GM21825 (cell line): ENCODE measurements around the gene COG5.

Source experiments
- ATAC-seq: cut with Tn5 transposase; IDR thresholded peaks from one replicate; pipeline ENCODE4 v1.9.1; 2021; ENCODE audit warnings: mild to moderate bottlenecking, moderate library complexity; ENCODE audit not compliant: unreplicated experiment

The COG5 gene

GRCh38 chr7:107467972-107468371, 95.7 kb downstream of the COG5 start:
- no peak for ATAC-seq

GRCh38 chr7:107464666-107465226, 99.0 kb downstream of the COG5 start:
- no peak for ATAC-seq

GRCh38 chr7:107463139-107464078, 100.3 kb downstream of the COG5 start:
- ATAC-seq, result peak; percentile 58

GRCh38 chr7:107461938-107462533, 101.7 kb downstream of the COG5 start:
- ATAC-seq, result no peak

GRCh38 chr7:107453388-107453787, 110.3 kb downstream of the COG5 start:
- ATAC-seq, result no peak

- ATAC-seq, result no peak
These were observed 112.8 kb downstream of the COG5 start for GRCh38 chr7:107450970-107451369.

- no peak for ATAC-seq
These were observed 116.7 kb downstream of the COG5 start for GRCh38 chr7:107446988-107447387.

GRCh38 chr7:107446531-107446930, 117.2 kb downstream of the COG5 start:
- no peak for ATAC-seq

- ATAC-seq, result no peak
These were observed 121.0 kb downstream of the COG5 start for GRCh38 chr7:107442678-107443077.

- ATAC-seq, result no peak
These were observed 121.9 kb downstream of the COG5 start for GRCh38 chr7:107441581-107442422.

GRCh38 chr7:107439025-107439424, 124.7 kb downstream of the COG5 start:
- ATAC-seq, result no peak

GRCh38 chr7:107435749-107436148, 128.0 kb downstream of the COG5 start:
- no peak for ATAC-seq

GRCh38 chr7:107432261-107432660, 131.5 kb downstream of the COG5 start:
- no peak for ATAC-seq

GRCh38 chr7:107430057-107430456, 133.7 kb downstream of the COG5 start:
- no peak for ATAC-seq

- no peak for ATAC-seq
These were observed 135.1 kb downstream of the COG5 start for GRCh38 chr7:107428642-107429041.

- ATAC-seq, result no peak
These were observed 136.3 kb downstream of the COG5 start for GRCh38 chr7:107427462-107427861.

GRCh38 chr7:107414198-107414597, 149.5 kb downstream of the COG5 start:
- no peak for ATAC-seq

GRCh38 chr7:107408349-107408748, 155.4 kb downstream of the COG5 start:
- ATAC-seq, result no peak

- ATAC-seq, result no peak
These were observed 158.2 kb downstream of the COG5 start for GRCh38 chr7:107405559-107405958.

- ATAC-seq, result no peak
These were observed 158.8 kb downstream of the COG5 start for GRCh38 chr7:107404740-107405537.
